H1 (cell line): Measurements from ENCODE around the gene DNER. TPM values are rescaled to one million over a fixed set of nuclear protein-coding genes. Genes with fewer than 3 reads are reported as not detected.

Experiments used
- CTCF ChIA-PET: fragments of 300-600 bp; sonication (Branson Sonifier 250); formaldehyde crosslinking; loops from one replicate; lab custom pipeline; 2021; ENCODE audit not compliant: partially characterized antibody; lab: Charles Lee
- POLR2A ChIA-PET: fragments of 300-600 bp; sonication (Branson Sonifier 250); formaldehyde crosslinking; loops from one replicate; lab custom pipeline; 2021; ENCODE audit warnings: inconsistent platforms; ENCODE audit not compliant: partially characterized antibody; lab: Charles Lee
- DNase-seq, 2 experiments: peaks; one replicate each; pipeline versions ENCODE4 v3.0.0 to v3.0.0-alpha.2; 2010 to 2022; ENCODE audit warnings: low spot score in 2 of 2, low read depth in 1 of 2, mixed read lengths in 1 of 2
- FAIRE-seq: peaks from 2 replicates; lab custom pipeline; 2011; peaks lifted over from hg19 to GRCh38; lab: Jason Lieb, UNC
- H2AFZ ChIP-seq: 2 replicates; pipeline ENCODE4 v1.8.1; 2012; ENCODE audit warnings: low read length, inconsistent platforms
- H2AK5ac ChIP-seq: 2 replicates; pipeline ENCODE4 v1.6.1; 2013; ENCODE audit warnings: low read depth, low read length
- H2BK120ac ChIP-seq: replicated peaks from 2 replicates; pipeline ENCODE3; 2013; ENCODE audit warnings: low read depth, low read length, inconsistent platforms
- H2BK12ac ChIP-seq: 2 replicates; pipeline ENCODE4 v1.6.1; 2013; ENCODE audit warnings: low read depth, low read length
- H2BK15ac ChIP-seq: 2 replicates; pipeline ENCODE4 v1.6.1; 2013; ENCODE audit warnings: low read length
- H2BK20ac ChIP-seq: 2 replicates; pipeline ENCODE4 v1.6.1; 2013; ENCODE audit warnings: low read length
- H2BK5ac ChIP-seq: 2 replicates; pipeline ENCODE4 v1.6.1; 2013; ENCODE audit warnings: low read depth, low read length
- H3K14ac ChIP-seq: 2 replicates; pipeline ENCODE4 v1.6.1; 2013; ENCODE audit warnings: inconsistent platforms; ENCODE audit not compliant: insufficient read length
- H3K18ac ChIP-seq: 2 replicates; pipeline ENCODE4 v1.6.1; 2013; ENCODE audit warnings: low read length; ENCODE audit errors: extremely low read depth
- H3K23ac ChIP-seq: 2 replicates; pipeline ENCODE4 v1.6.1; 2013; ENCODE audit warnings: inconsistent platforms; ENCODE audit not compliant: insufficient read length
- H3K23me2 ChIP-seq: 2 replicates; pipeline ENCODE4 v1.6.1; 2013; ENCODE audit warnings: low read depth, low read length
- H3K27ac ChIP-seq: 2 replicates; pipeline ENCODE4 v1.6.1; 2011; ENCODE audit warnings: low read depth, low read length, inconsistent platforms
- H3K27me3 ChIP-seq, 4 experiments: replicated peaks in 1 of 4; 1 replicate in 1 of 4; 2 replicates in 3 of 4; pipeline versions ENCODE4 v1.6.1 to v1.8.1; 2011 to 2013; ENCODE audit warnings: low read length in 3 of 4, mild to moderate bottlenecking in 3 of 4, inconsistent platforms in 2 of 4, mixed read lengths in 2 of 4, moderate library complexity in 1 of 4; ENCODE audit not compliant: control insufficient read depth in 3 of 4, insufficient read depth in 3 of 4; ENCODE audit errors: extremely low read depth in 1 of 4
- H3K36me3 ChIP-seq, 4 experiments: 2 replicates each; pipeline versions ENCODE4 v1.6.1 to v1.8.1; 2011 to 2013; ENCODE audit warnings: mild to moderate bottlenecking in 4 of 4, low read length in 3 of 4, moderate library complexity in 2 of 4, control low read depth in 1 of 4, inconsistent platforms in 1 of 4; ENCODE audit not compliant: insufficient read depth in 4 of 4, control insufficient read depth in 2 of 4
- H3K4ac ChIP-seq: replicated peaks from 2 replicates; pipeline ENCODE3; 2013; ENCODE audit warnings: low read length, low read depth, mixed read lengths, inconsistent platforms; ENCODE audit not compliant: insufficient read length
- H3K4me1 ChIP-seq, 4 experiments: replicated peaks in 1 of 4; 1 replicate in 1 of 4; 2 replicates in 3 of 4; pipeline versions ENCODE4 v1.6.1 to v1.8.1; 2011 to 2013; ENCODE audit warnings: low read length in 3 of 4, inconsistent platforms in 2 of 4, mixed read lengths in 1 of 4; ENCODE audit not compliant: insufficient read depth in 4 of 4, control insufficient read depth in 3 of 4
- H3K4me2 ChIP-seq, 2 experiments: 2 replicates each; pipeline versions ENCODE4 v1.6.1 to v1.8.1; 2011 to 2013; ENCODE audit warnings: low read depth in 2 of 2, low read length in 2 of 2, control low read depth in 1 of 2, inconsistent platforms in 1 of 2, mild to moderate bottlenecking in 1 of 2; ENCODE audit not compliant: insufficient read depth in 1 of 2
- H3K4me3 ChIP-seq, 4 experiments: fragments of 200-600, 300-600 bp in 1 of 4; sonication (generic), shearing (Covaris generic), sonication (Bioruptor Twin) in 1 of 4; 2 replicates each; pipeline versions ENCODE4 v1.5.1 to v1.8.1; 2011 to 2016; ENCODE audit warnings: low read length in 4 of 4, low read depth in 3 of 4, control low read depth in 2 of 4, inconsistent platforms in 2 of 4, mild to moderate bottlenecking in 2 of 4, mixed read lengths in 1 of 4, moderate library complexity in 1 of 4; ENCODE audit not compliant: insufficient read depth in 2 of 4; ENCODE audit errors: extremely low read depth in 1 of 4
- H3K56ac ChIP-seq: replicated peaks from 2 replicates; pipeline ENCODE3; 2013; ENCODE audit warnings: low read depth, mild to moderate bottlenecking, mixed read lengths, low read length, inconsistent platforms; ENCODE audit not compliant: insufficient read length
- H3K79me1 ChIP-seq: 2 replicates; pipeline ENCODE4 v1.6.1; 2013; ENCODE audit warnings: low read depth, low read length, control low read depth
- H3K79me2 ChIP-seq, 2 experiments: 2 replicates each; pipeline versions ENCODE4 v1.6.1 to v1.8.1; 2012 to 2013; ENCODE audit warnings: low read length in 2 of 2, mild to moderate bottlenecking in 2 of 2, inconsistent platforms in 1 of 2; ENCODE audit not compliant: insufficient read depth in 2 of 2, control insufficient read depth in 1 of 2
- H3K9ac ChIP-seq, 4 experiments: replicated peaks in 1 of 4; 1 replicate in 1 of 4; 2 replicates in 3 of 4; pipeline versions ENCODE4 v1.6.1 to v1.8.1; 2011 to 2013; ENCODE audit warnings: low read depth in 3 of 4, low read length in 3 of 4, control low read depth in 2 of 4, mild to moderate bottlenecking in 2 of 4, moderate library complexity in 2 of 4, inconsistent platforms in 1 of 4; ENCODE audit errors: extremely low read depth in 1 of 4
- H3K9me3 ChIP-seq, 2 experiments: 2 replicates each; pipeline versions ENCODE4 v1.6.1 to v1.8.1; 2012 to 2013; ENCODE audit warnings: mild to moderate bottlenecking in 2 of 2, moderate library complexity in 2 of 2, control low read depth in 1 of 2, inconsistent platforms in 1 of 2, low read depth in 1 of 2, low read length in 1 of 2, mixed read lengths in 1 of 2; ENCODE audit not compliant: insufficient read depth in 2 of 2
- H4K20me1 ChIP-seq, 2 experiments: replicated peaks in 1 of 2; 2 replicates each; pipeline versions ENCODE3 to v1.8.1; 2011 to 2013; ENCODE audit warnings: inconsistent platforms in 2 of 2, low read length in 2 of 2, mild to moderate bottlenecking in 1 of 2; ENCODE audit not compliant: insufficient read depth in 2 of 2, control insufficient read depth in 1 of 2
- H4K5ac ChIP-seq: 2 replicates; pipeline ENCODE4 v1.6.1; 2013; ENCODE audit warnings: low read length, low read depth, mixed read lengths, inconsistent platforms; ENCODE audit not compliant: insufficient read length
- H4K8ac ChIP-seq: 2 replicates; pipeline ENCODE4 v1.8.0; 2013; ENCODE audit warnings: mild to moderate bottlenecking, moderate library complexity, low read length, inconsistent platforms; ENCODE audit not compliant: insufficient read depth; ENCODE audit errors: extremely low read depth
- H4K91ac ChIP-seq: replicated peaks from 2 replicates; pipeline ENCODE3; 2013; ENCODE audit warnings: low read length, mixed read lengths, inconsistent platforms; ENCODE audit not compliant: insufficient read length
- BACH1 ChIP-seq: IDR thresholded peaks from 2 replicates; pipeline ENCODE4 v1.6.1; 2012; ENCODE audit warnings: low read length, improper control_type of control experiment
- BCL11A ChIP-seq, 2 experiments: IDR thresholded peaks; one replicate each; pipeline ENCODE4 v1.6.1; 2011; ENCODE audit warnings: low read depth in 2 of 2, low read length in 2 of 2, mild to moderate bottlenecking in 2 of 2
- BRCA1 ChIP-seq: IDR thresholded peaks from 2 replicates; pipeline ENCODE4 v1.6.1; 2012; ENCODE audit warnings: low read depth, low read length, improper control_type of control experiment
- CREB1 ChIP-seq: IDR thresholded peaks from 2 replicates; pipeline ENCODE4 v1.6.1; 2012; ENCODE audit warnings: inconsistent platforms
- EP300 ChIP-seq, 2 experiments: IDR thresholded peaks; 1 replicate in 1 of 2; 2 replicates in 1 of 2; pipeline ENCODE4 v1.6.1; 2011 to 2012; ENCODE audit warnings: low read depth in 2 of 2, low read length in 2 of 2, mild to moderate bottlenecking in 2 of 2, borderline replicate concordance in 1 of 2, inconsistent platforms in 1 of 2, moderate library complexity in 1 of 2
- GABPA ChIP-seq: IDR thresholded peaks from 2 replicates; pipeline ENCODE4 v1.6.1; 2011; ENCODE audit warnings: mild to moderate bottlenecking, low read length, moderate library complexity, borderline replicate concordance; ENCODE audit not compliant: insufficient read depth
- GTF2F1 ChIP-seq: IDR thresholded peaks from 2 replicates; pipeline ENCODE4 v1.6.1; 2012; ENCODE audit warnings: low read depth, low read length, improper control_type of control experiment, borderline replicate concordance
- SAP30 ChIP-seq: fragments of 300-600 bp; sonication (generic); IDR thresholded peaks from 2 replicates; pipeline ENCODE4 v1.7.1; 2012; ENCODE audit warnings: low read length, moderate library complexity, mild to moderate bottlenecking, inconsistent platforms; ENCODE audit not compliant: insufficient read depth, insufficient replicate concordance
- SIRT6 ChIP-seq: IDR thresholded peaks from one replicate; pipeline ENCODE4 v1.7.1; 2012; ENCODE audit warnings: low read length, inconsistent platforms
- SP2 ChIP-seq: IDR thresholded peaks from 2 replicates; pipeline ENCODE4 v1.6.1; 2012; ENCODE audit warnings: mild to moderate bottlenecking, low read length, inconsistent platforms
- TBP ChIP-seq: IDR thresholded peaks from 2 replicates; pipeline ENCODE4 v1.6.1; 2011; ENCODE audit warnings: low read depth, low read length, improper control_type of control experiment
- ZNF274 ChIP-seq: IDR thresholded peaks from 2 replicates; pipeline ENCODE4 v1.7.0; 2012; ENCODE audit warnings: low read length, borderline replicate concordance; ENCODE audit errors: extremely low read depth
- WGBS, 2 experiments: shearing (Covaris generic) in 1 of 2; methylation state at CpG; one replicate each; pipeline versions ENCODE4 v1.1.6 to v1.1.7; 2013 to 2015; ENCODE audit warnings: low lambda C conversion rate in 2 of 2, mixed read lengths in 2 of 2, inconsistent platforms in 1 of 2, low coverage in 1 of 2, missing lambda C conversion rate in 1 of 2; ENCODE audit not compliant: insufficient replicate concordance in 2 of 2, insufficient coverage in 1 of 2, insufficient read length in 1 of 2; ENCODE audit errors: extremely low coverage in 1 of 2, missing lambda C conversion rate in 1 of 2; 5-methylcytosine and 5-hydroxymethylcytosine counted together
- polyA plus RNA-seq, 7 experiments: library from polyadenylated mRNA; depleted of rRNA in 3 of 7; stranded (reverse) in 5 of 7; unstranded in 2 of 7; fragments of >200 nt in 5 of 7; fragments of 200-250 nt in 2 of 7; gene quantifications; 1 replicate in 5 of 7; 2 replicates in 1 of 7; 4 replicates in 1 of 7; pipeline versions ENCODE4 v1.2.1 to v1.2.3, GENCODE V29; 2011 to 2013; ENCODE audit warnings: missing spikeins in 2 of 7, mixed read lengths in 2 of 7
- total RNA-seq: library from RNA; stranded (reverse); fragmentation: NEBNext Ultra II Directional; extraction: Animal tissue kit (Norgen Biotek cat#: 25700); gene quantifications from 2 replicates; pipeline ENCODE4 v1.2.1, GENCODE V29; 2021
- TF ChIP-seq, protein P1 (sequence below): IDR thresholded peaks from 2 replicates; pipeline ENCODE4 v1.6.1; 2012; ENCODE audit warnings: low read length, inconsistent platforms

Gene DNER
- total and polyA plus RNA-seq, 2 of the 8 experiments (the other 6 are each of a cell fraction or from before 2014, with no cell fraction given), result 6.8 to 16.3 TPM

GRCh38 chr2:229701062-229701461 lies 13.3 kb downstream of the DNER start:
- Histone ChIP-seq H4K20me1 (no peaks in the 10 kb centered on the region), H2AK5ac (no peak overlapping the region), H3K27ac (no peak overlapping the region), H3K18ac (no peak overlapping the region), H3K36me3 (no peaks in the 10 kb centered on the region), H2BK120ac (no peak overlapping the region), H2BK15ac (no peak overlapping the region), H3K4me2 (no peak overlapping the region), H3K23me2 (no peaks in the 10 kb centered on the region; the same call in 1 of the 2 replicates), H3K79me2 (no peaks in the 10 kb centered on the region), H4K91ac (no peak overlapping the region), H3K4me3 (no peak overlapping the region), H3K4me1 (peaks cover 0 to 6% (median 0%) of the 10 kb centered on the region in 4 experiments; a peak in 2 of 7 replicates), H3K4ac (no peak overlapping the region), H3K79me1 (no peaks in the 10 kb centered on the region), H3K27me3 (no peaks in the 10 kb centered on the region), H4K5ac (no peak overlapping the region), H3K14ac (no peak overlapping the region), H3K56ac (no peak overlapping the region), H3K9me3 (no peaks in the 10 kb centered on the region), H2AFZ (no peak overlapping the region), H2BK12ac (no peak overlapping the region), H3K23ac (no peak overlapping the region), H3K9ac (no peak overlapping the region), H2BK20ac (no peak overlapping the region), H2BK5ac (no peak overlapping the region), H4K8ac (no peak overlapping the region)
- FAIRE-seq (no peak), DNase-seq (no peak)
- ChIA-PET POLR2A (no interaction called here), CTCF (interaction anchor here (0.6 to 2.0 kb wide), 3 partner anchors 9 to 92 kb away, joined by 3 to 9 read pairs (median 3); no protein-coding TSS in a partner anchor)
- WGBS, 2 experiments, result 97% methylated on average over 2 of the region's 2 CpGs; no CpG with 5 or more reads in 1 of the 2 experiments
- TF ChIP-seq GABPA (no peak), CREB1 (no peak), SP2 (no peak), BACH1 (no peak), TBP (no peak), SAP30 (no peak), GTF2F1 (no peak), ZNF274 (no peak), SIRT6 (no peak), BCL11A (IDR thresholded peaks at IDR 0.05; ENCODE audit: low read depth in 2 of 2, low read length in 2 of 2) (no peak), EP300 (IDR thresholded peaks at IDR 0.05; ENCODE audit: borderline replicate concordance in 1 of 2, low read depth in 2 of 2, low read length in 2 of 2) (no peak), BRCA1 (no peak)
- TF ChIP-seq, protein P1, sequence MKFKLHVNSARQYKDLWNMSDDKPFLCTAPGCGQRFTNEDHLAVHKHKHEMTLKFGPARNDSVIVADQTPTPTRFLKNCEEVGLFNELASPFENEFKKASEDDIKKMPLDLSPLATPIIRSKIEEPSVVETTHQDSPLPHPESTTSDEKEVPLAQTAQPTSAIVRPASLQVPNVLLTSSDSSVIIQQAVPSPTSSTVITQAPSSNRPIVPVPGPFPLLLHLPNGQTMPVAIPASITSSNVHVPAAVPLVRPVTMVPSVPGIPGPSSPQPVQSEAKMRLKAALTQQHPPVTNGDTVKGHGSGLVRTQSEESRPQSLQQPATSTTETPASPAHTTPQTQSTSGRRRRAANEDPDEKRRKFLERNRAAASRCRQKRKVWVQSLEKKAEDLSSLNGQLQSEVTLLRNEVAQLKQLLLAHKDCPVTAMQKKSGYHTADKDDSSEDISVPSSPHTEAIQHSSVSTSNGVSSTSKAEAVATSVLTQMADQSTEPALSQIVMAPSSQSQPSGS, result no peak
